KBM-7 (cell line): ENCODE data around the gene DPM1.
A peak's percentile ranks its signal among the peaks of the same experiment; 100 is the strongest.
"Not testable (repeated sequence)": the region's sequence is repeated elsewhere in the genome, so short reads cannot be mapped to it uniquely, and the experiment has no call there.

Source experiments
- DNase-seq: peaks from one replicate; pipeline ENCODE4 v3.0.0-alpha.2; 2015
- in situ Hi-C: fragments of 300-500 bp; cut with MboI; formaldehyde crosslinking; loops from 2 replicates; pipeline ENCODE4 v1.14.3; 2020; ENCODE audit warnings: low sequenced_read_pairs, low pct_unique_long_range_greater_than_20kb, mixed read lengths

Gene DPM1

GRCh38 chr20:50981714-50982048 lies 23.3 kb upstream of the DPM1 start:
- DNase-seq = no peak
- in situ Hi-C loops = loop anchor here (25.0 kb wide), 1 partner anchor 331 kb away; no protein-coding TSS in a partner anchor

- DNase-seq = peak; percentile 66
- in situ Hi-C loops = loop anchor here (25.0 kb wide), 1 partner anchor 331 kb away; no protein-coding TSS in a partner anchor
Observed at GRCh38 chr20:50980851-50981713, 22.8 kb upstream of the DPM1 start.

GRCh38 chr20:50980071-50980681 lies 21.8 kb upstream of the DPM1 start:
- no peak for DNase-seq
- in situ Hi-C loops = loop anchor here (25.0 kb wide), 1 partner anchor 332 kb away; no protein-coding TSS in a partner anchor

- in situ Hi-C loops = loop anchor here (25.0 kb wide), 1 partner anchor 334 kb away; no protein-coding TSS in a partner anchor
- DNase-seq = not testable (repeated sequence)
Observed at GRCh38 chr20:50978533-50978932, 20.2 kb upstream of the DPM1 start.

DNA sequence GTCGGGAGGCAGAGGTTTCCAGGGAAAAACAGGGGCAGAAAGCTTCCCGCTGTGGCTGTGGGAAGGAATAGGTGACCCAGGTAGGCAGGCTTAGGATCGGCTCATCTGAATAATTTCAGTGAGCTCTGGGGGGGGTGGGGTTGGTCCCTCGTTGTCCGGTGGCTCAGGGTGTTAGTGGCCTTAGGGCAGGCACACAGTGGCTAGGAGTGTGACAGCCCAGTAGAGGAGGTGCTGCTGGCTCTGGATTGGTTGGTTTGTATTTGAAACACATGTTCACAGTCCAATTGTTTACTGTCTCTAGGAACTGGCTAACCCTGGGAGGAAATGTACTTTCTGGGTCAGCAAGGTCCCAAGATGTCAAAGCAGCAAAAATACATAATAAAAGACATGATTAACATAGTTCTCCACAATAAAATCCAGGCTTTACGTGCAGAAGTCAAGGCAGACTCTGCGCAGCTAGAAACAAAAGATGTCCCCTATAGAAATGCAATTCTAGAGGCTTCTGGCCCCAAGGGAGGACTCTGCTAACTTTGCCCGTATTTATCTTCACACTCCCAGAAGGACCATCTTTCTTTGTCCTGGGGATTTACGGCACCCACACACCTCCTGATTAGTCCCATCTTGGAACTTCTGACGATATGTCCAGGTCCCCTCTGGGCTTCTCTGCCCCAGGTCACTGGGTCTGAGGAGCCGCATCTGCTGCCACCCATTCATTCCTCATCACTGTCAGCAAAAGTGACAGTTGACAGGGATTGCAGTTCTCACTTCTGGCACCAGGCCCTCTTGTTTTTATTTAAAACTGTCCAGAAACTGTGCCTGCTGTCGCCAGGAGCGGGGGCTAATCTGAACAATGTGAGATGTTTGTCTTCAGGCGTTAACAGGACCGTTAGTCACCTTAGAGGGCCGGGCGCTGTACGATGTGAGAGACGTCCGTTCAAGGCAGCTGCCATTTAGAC lies 19.0 kb upstream of the DPM1 start:
- in situ Hi-C loops = loop anchor here (25.0 kb wide), 1 partner anchor 335 kb away; no protein-coding TSS in a partner anchor
- DNase-seq = no peak

- no peak for DNase-seq
- in situ Hi-C loops = loop anchor here (25.0 kb wide), 1 partner anchor 336 kb away; no protein-coding TSS in a partner anchor
Observed at GRCh38 chr20:50975701-50976330, 17.5 kb upstream of the DPM1 start.

DNA sequence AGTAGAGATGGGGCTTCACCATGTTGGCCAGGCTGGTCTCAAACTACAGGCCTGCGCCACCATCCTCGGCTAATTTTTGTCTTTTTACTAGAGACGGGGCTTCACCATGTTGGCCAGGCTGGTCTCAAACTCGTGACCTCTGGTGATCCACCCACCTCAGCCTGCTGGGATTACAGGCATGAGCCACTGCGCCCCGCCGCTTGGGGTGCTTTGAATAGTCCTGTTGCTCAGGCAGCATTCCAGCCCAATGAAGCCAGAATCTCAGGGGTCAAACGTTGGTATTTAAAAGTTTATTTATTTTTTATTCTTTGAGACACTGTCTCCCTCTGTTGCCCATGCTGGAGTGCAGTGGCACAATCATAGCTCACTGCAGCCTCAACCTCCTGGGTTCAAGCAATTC lies 11.6 kb upstream of the DPM1 start:
- DNase-seq = no peak
- in situ Hi-C loops = no loop called here

GRCh38 chr20:50969435-50969834 lies 11.1 kb upstream of the DPM1 start:
- in situ Hi-C loops = no loop called here
- no peak for DNase-seq

DNA sequence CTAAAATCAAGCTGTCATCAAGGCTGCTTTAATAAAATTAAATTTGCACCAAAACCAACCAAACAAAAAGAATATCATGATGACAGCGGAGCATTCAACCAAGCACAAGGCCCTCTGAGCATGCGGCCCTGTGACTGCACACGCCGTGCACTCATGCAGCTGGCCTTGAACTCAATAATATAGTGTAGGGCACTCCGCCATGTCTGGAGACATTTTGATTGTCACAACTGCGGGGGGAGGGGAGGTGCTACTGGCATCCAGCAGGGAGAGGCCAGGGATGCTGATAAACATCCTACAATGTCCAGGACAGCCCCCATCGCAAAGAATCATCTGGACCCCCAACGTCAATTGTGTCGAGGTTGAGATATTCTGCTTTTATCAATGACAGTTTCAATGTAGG lies 10.0 kb upstream of the DPM1 start:
- no peak for DNase-seq
- in situ Hi-C loops = no loop called here

- no peak for DNase-seq
- in situ Hi-C loops = no loop called here
Observed at GRCh38 chr20:50967586-50967985, 9.3 kb upstream of the DPM1 start.

- no peak for DNase-seq
- in situ Hi-C loops = no loop called here
Observed at GRCh38 chr20:50959543-50960126, 1.3 kb upstream of the DPM1 start.

DNA sequence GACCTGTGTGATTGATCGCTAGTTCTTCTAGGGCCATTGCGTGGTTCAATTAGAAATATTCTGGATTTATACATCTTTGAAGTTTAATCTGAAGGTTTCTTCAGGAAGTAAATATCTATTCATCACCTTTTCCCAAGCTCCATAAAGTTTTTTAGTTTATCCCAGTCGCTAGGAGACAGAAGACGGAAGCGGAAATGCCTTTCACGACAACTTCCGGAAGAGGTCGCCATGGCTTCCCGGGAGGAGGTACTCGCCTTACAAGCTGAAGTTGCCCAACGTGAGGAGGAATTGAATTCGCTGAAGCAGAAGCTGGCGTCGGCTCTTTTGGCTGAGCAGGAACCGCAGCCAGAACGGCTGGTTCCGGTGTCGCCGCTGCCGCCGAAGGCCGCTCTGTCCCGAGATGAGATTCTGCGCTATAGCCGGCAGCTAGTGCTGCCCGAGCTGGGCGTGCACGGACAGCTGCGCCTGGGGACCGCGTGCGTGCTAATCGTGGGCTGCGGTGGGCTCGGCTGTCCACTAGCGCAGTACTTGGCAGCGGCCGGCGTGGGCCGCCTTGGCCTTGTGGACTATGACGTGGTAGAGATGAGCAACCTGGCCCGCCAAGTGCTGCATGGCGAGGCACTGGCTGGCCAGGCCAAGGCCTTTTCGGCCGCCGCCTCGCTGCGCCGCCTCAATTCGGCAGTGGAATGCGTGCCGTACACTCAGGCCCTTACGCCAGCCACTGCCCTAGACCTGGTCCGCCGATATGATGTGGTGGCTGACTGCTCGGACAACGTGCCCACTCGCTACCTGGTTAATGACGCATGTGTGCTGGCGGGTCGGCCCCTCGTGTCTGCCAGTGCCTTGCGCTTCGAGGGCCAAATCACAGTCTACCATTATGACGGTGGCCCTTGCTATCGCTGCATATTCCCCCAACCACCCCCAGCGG lies 547 bp upstream of the DPM1 start, which contains the start of gene MOCS3:
MOCS3 (plus strand) TSS at position 204 of the 928 bp plus-strand sequence; CDS start at position 229, 25 bp downstream.
- in situ Hi-C loops = no loop called here
- peak; percentile 94 for DNase-seq

GRCh38 chr20:50957276-50957675 lies 1.1 kb downstream of the DPM1 start:
- in situ Hi-C loops = no loop called here
- peak; percentile 14 for DNase-seq

- in situ Hi-C loops = no loop called here
- DNase-seq = no peak
Observed at GRCh38 chr20:50953821-50954220, 4.5 kb downstream of the DPM1 start.

GRCh38 chr20:50953196-50953595 lies 5.1 kb downstream of the DPM1 start:
- in situ Hi-C loops = no loop called here
- DNase-seq = no peak

- in situ Hi-C loops = no loop called here
- DNase-seq = no peak
Observed at GRCh38 chr20:50948132-50948785, 10.1 kb downstream of the DPM1 start.

DNA sequence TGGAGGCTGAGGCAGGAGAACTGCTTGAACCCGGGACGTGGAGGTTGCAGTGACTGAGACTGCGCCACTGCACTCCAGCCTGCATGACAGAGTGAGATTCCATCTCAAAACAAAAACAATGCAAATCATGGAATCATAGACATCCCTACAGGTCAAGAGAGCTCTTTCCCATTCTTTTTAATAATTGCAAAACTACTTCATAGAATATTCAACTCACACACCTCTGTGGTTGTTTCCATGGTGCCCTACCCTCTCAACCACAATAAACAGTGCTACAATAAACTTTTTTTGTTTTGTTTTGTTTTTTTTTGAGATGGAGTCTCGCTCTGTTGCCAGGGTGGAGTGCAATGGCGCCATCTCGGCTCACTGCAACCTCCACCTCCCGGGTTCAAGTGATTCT lies 15.3 kb downstream of the DPM1 start:
- no peak for DNase-seq
- in situ Hi-C loops = no loop called here
